ENCODE data around the gene NKAPD1. TPM values are rescaled to one million over a fixed set of nuclear protein-coding genes. Genes with fewer than 3 reads are reported as not detected.
"Not testable (repeated sequence)": the region's sequence is repeated elsewhere in the genome, so short reads cannot be mapped to it uniquely, and the experiment has no call there.

Gene NKAPD1
- polyA plus RNA-seq, 1 experiment, result 23.2 TPM

- CTCF ChIA-PET, result interaction anchor here (0.8 to 3.1 kb wide), 5 partner anchors 19 to 194 kb away, joined by 3 to 12 read pairs (median 8); partner anchors contain the start of gene BCO2
- peak; percentile 40 for TF ChIP-seq CTCF (IDR thresholded peaks at IDR 0.05; ENCODE audit: low read depth, low read length)
- POLR2A ChIA-PET, result interaction anchor here (0.7 to 1.0 kb wide), 4 partner anchors 9 to 159 kb away, joined by 3 to 8 read pairs (median 3); no protein-coding TSS in a partner anchor
- peak; percentile 91 for DNase-seq (ENCODE audit: low read depth, low spot score)
- peak within 1 kb of the TSS; percentile 99 for H3K4me3 ChIP-seq (ENCODE audit: low read depth, low read length)
- H3K9me3 ChIP-seq (ENCODE audit: control insufficient read depth, insufficient read depth, low read length), result no peaks in the 10 kb centered on the region
- H3K27ac ChIP-seq (ENCODE audit: low read depth, low read length), result peak within 1 kb of the TSS; percentile 34
- H3K27me3 ChIP-seq (ENCODE audit: control insufficient read depth, insufficient read depth, low read length), result no peaks in the 10 kb centered on the region
Observed at GRCh38 chr11:112086422-112087191, 12.5 kb downstream of the NKAPD1 start, which contains the start of the genes SDHD and TIMM8B. TSS of gene SDHD (plus strand) at chr11:112086873. CDS start at chr11:112086908, 35 bp downstream. TSS of gene TIMM8B (minus strand) at chr11:112086756. CDS start at chr11:112086723, 33 bp downstream.

- ChIA-PET POLR2A (interaction anchor here (1.0 kb wide), 1 partner anchor 9 kb away, joined by 8 read pairs; no protein-coding TSS in a partner anchor), CTCF (interaction anchor here (0.8 to 3.1 kb wide), 5 partner anchors 18 to 194 kb away, joined by 3 to 12 read pairs (median 8); partner anchors contain the start of gene BCO2)
- Histone ChIP-seq H3K4me3 (ENCODE audit: low read depth, low read length) (peak overlapping the region; percentile 99), H3K9me3 (ENCODE audit: control insufficient read depth, insufficient read depth, low read length) (no peaks in the 10 kb centered on the region), H3K27ac (ENCODE audit: low read depth, low read length) (no peak overlapping the region), H3K27me3 (ENCODE audit: control insufficient read depth, insufficient read depth, low read length) (no peaks in the 10 kb centered on the region)
- DNase-seq (ENCODE audit: low read depth, low spot score), result no peak
- TF ChIP-seq CTCF (IDR thresholded peaks at IDR 0.05; ENCODE audit: low read depth, low read length), result no peak
Observed at GRCh38 chr11:112087212-112087611, 13.1 kb downstream of the NKAPD1 start.

GRCh38 chr11:112095302-112095701 lies 21.2 kb downstream of the NKAPD1 start:
- CTCF ChIA-PET, result interaction anchor here (0.8 kb wide), 1 partner anchor 186 kb away, joined by 4 read pairs; no protein-coding TSS in a partner anchor
- H3K9me3 ChIP-seq (ENCODE audit: control insufficient read depth, insufficient read depth, low read length); POLR2A ChIA-PET: not testable (repeated sequence)

GRCh38 chr11:112096194-112096593 lies 22.1 kb downstream of the NKAPD1 start:
- CTCF ChIA-PET, result interaction anchor here (1.0 to 1.5 kb wide), 5 partner anchors 16 to 1194 kb away, joined by 3 to 6 read pairs (median 4); partner anchors contain the start of gene BCO2

More at GRCh38 chr11:112095302-112095701, 21.2 kb downstream of the NKAPD1 start:
- H3K27me3 ChIP-seq (ENCODE audit: control insufficient read depth, insufficient read depth, low read length); H3K27ac ChIP-seq (ENCODE audit: low read depth, low read length); DNase-seq (ENCODE audit: low read depth, low spot score); H3K4me3 ChIP-seq (ENCODE audit: low read depth, low read length): not testable (repeated sequence)

More at GRCh38 chr11:112096194-112096593, 22.1 kb downstream of the NKAPD1 start:
- H3K9me3 ChIP-seq (ENCODE audit: control insufficient read depth, insufficient read depth, low read length), result no peaks in the 10 kb centered on the region
- POLR2A ChIA-PET, result interaction anchor here (0.5 to 1.6 kb wide), 2 partner anchors 10 to 39 kb away, joined by 5 to 8 read pairs; partner anchors contain the start of genes SDHD and TIMM8B
- no peak overlapping the region for H3K4me3 ChIP-seq (ENCODE audit: low read depth, low read length)
- TF ChIP-seq CTCF (IDR thresholded peaks at IDR 0.05; ENCODE audit: low read depth, low read length), result no peak
- no peaks in the 10 kb centered on the region for H3K27me3 ChIP-seq (ENCODE audit: control insufficient read depth, insufficient read depth, low read length)
- no peak for DNase-seq (ENCODE audit: low read depth, low spot score)
- H3K27ac ChIP-seq (ENCODE audit: low read depth, low read length), result peak overlapping the region; percentile 61

Data from AG04450 (cell line).